Erythroblast (primary cell): ENCODE results near the gene COX4I2.

Experiments
- DNase-seq, 2 experiments: peaks; one replicate each; lab custom pipeline; 2025; lab: John Stamatoyannopoulos, UW
- GATA1 ChIP-seq: IDR thresholded peaks from 2 replicates; pipeline ENCODE4 v1.6.1; 2011; ENCODE audit warnings: low read depth, mild to moderate bottlenecking, control low read depth, low read length, moderate library complexity
- POLR2A ChIP-seq: IDR thresholded peaks from 2 replicates; pipeline ENCODE4 v1.6.1; 2011; ENCODE audit warnings: mild to moderate bottlenecking, low read length

The COX4I2 gene

GRCh38 chr20:31682352-31682751 lies 44.6 kb downstream of the COX4I2 start:
- no peak for DNase-seq

GRCh38 chr20:31682927-31683326 lies 45.2 kb downstream of the COX4I2 start:
- DNase-seq: no peak
- TF ChIP-seq POLR2A (no peak), GATA1 (no peak)

More at GRCh38 chr20:31682352-31682751, 44.6 kb downstream of the COX4I2 start:
- TF ChIP-seq POLR2A (no peak), GATA1 (no peak)

- no peak for DNase-seq
- TF ChIP-seq GATA1: no peak
- TF ChIP-seq POLR2A: no peak
Measured at GRCh38 chr20:31684153-31685015, 46.7 kb downstream of the COX4I2 start.

- no peak for TF ChIP-seq GATA1
- no peak for DNase-seq
Measured at GRCh38 chr20:31685853-31686643, 48.3 kb downstream of the COX4I2 start.

- TF ChIP-seq POLR2A (no peak), GATA1 (no peak)
- DNase-seq: no peak
Measured at GRCh38 chr20:31687777-31688176, 50.1 kb downstream of the COX4I2 start.

- TF ChIP-seq GATA1 (no peak), POLR2A (no peak)
- no peak for DNase-seq
Measured at GRCh38 chr20:31689141-31689540, 51.4 kb downstream of the COX4I2 start.

- no peak for DNase-seq
- TF ChIP-seq GATA1: no peak
- no peak for TF ChIP-seq POLR2A
Measured at GRCh38 chr20:31690124-31690666, 52.5 kb downstream of the COX4I2 start.

- DNase-seq: peak in 1 of 2 experiments; percentile 22
- TF ChIP-seq POLR2A (no peak), GATA1 (no peak)
Measured at GRCh38 chr20:31691646-31692275, 54.0 kb downstream of the COX4I2 start.

- TF ChIP-seq POLR2A: no peak
- TF ChIP-seq GATA1: no peak
- no peak for DNase-seq
Measured at GRCh38 chr20:31693402-31693801, 55.7 kb downstream of the COX4I2 start.

GRCh38 chr20:31693987-31694661 lies 56.4 kb downstream of the COX4I2 start:
- DNase-seq: peak in 1 of 2 experiments; percentile 40
- TF ChIP-seq GATA1 (no peak), POLR2A (no peak)
